HG03159 (cell line): Measurements from ENCODE around the gene DSCAM.
"Not testable (repeated sequence)": the region's sequence is repeated elsewhere in the genome, so short reads cannot be mapped to it uniquely, and the experiment has no call there.

Experiments used
- ATAC-seq: cut with Tn5 transposase; IDR thresholded peaks from one replicate; pipeline ENCODE4 v1.9.1; 2021; ENCODE audit warnings: mild to moderate bottlenecking, moderate library complexity; ENCODE audit not compliant: unreplicated experiment

DSCAM gene

DNA sequence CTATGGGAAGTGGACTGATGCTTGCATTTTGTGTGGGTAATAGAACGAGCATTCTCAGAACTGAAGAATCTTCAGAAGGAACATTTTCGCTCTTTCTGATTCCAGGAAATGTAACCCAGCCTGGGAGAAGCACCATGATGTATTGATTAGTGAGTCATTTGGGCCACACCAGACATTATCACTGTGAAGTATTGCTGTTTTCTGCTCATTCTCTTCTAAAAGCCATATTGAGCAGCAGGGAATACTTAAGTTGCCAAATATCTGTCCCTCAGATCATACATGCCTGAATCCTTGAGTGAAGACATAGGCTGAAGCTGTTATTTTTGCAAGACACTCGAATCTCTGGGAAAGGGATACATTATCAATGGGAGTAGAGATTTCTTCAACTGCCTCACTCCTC, 766.6 kb downstream of the DSCAM start:
- ATAC-seq: no peak

DNA sequence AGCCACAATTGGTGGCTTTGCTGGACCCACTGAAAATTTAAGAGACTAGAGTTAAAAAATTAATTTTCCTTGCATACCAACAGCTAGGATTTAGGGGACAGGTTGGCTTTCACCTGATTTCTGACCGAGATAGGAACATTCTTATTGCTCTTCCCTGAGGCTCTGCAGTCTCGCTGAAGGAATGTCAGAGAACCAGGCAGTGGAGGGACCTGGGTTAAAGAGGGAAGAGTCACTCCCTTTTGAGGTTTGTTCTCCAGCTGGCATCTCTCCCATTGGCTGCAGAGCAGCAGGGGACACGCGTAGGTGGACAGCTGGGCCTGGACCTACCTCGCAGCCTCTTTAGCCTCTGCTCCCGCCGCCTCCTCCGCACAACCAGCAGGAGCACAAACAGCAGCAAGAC, 772.2 kb downstream of the DSCAM start:
- no peak for ATAC-seq

DNA sequence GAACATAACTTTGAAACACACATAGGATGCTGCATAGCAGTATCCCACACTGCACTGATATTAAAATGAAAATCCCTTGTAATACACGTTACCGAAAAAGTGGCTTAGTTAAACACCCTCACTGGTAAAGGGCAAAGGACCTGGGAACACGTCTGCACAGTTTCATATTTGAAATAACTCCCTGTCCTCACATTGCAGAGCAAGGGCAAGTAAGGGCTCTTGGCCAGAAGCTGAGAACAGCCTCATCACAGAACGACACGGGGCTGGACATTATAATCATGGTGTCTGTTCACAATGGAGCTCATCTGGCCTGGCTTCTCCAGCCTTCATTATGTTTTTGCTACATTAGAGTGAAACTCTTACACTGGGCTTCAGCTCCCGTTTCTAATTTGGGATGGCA, 772.8 kb downstream of the DSCAM start:
- no peak for ATAC-seq

DNA sequence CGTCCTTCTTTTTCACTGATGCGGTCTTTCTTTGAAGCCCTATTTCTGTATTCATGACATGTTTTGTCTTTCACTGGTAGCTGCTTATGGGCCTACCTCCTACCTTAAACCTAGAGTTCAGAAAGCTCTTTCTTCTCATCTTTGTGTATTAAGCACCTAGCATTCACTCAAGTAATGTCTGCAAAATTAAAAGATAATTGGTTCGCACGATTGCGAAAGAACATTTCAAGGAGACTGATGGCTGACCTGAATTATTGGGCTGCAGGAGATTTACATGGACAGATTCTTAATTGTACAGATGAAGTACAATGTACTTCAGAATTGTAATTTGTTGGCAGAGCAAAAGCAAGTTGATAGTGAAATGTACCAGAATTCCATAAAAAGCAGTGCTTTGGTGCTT, 773.3 kb downstream of the DSCAM start:
- no peak for ATAC-seq

DNA sequence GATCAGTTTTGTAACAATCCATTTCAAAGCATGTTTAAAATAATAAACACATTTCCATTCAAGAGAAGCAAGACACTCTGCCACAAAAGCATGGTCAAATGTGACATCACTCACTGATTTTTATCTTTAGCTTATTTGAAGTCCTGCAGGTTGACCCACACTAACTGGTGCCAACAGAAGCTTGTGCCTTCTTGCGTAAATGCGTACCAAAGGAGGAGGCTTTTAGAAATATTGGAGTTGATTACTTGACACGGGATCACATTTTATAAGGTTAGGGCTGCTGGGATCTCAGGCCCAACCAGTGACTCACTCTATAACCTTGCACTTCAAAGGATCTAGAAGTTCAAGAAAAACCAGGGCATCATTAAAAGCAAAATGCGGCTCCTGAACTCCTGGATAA, 776.1 kb downstream of the DSCAM start:
- no peak for ATAC-seq

DNA sequence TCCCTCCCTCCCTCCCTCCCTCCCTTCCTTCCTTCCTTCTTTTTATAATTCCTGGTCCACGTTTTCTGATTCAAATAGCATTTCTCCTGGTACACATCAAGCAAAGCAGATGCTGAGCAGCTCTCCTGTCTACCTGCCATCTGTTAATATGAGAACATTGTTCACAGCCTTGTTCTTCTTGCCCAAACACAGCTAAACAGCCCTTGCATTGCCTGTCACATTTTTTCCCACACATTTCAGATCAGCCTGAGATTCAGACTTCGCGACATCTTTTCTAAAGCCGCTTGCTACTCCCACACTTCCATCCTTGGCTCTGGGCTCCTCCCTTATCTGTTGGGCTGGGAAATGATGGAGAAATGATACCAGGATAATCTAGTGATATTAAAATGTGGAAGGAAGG, 779.2 kb downstream of the DSCAM start:
- no peak for ATAC-seq

DNA sequence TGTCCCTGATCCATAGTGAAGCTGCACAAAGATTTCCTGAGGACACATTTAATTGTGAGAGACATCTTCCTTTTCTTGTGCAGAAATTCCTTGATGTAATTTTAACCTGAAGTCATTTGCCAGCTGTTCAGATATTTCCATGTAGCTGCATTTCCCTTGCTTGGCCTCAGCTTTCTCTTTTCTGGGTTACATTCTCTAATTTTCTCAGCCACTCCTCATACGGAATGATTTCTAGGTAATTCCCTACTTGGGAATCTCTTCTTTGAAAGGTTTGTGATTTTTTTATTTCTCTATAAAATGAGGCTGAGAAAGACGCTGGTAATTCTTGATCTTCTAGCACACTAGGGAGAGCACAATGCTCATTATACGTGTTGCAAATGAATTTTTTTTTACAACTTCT, 780.7 kb downstream of the DSCAM start:
- ATAC-seq: no peak

DNA sequence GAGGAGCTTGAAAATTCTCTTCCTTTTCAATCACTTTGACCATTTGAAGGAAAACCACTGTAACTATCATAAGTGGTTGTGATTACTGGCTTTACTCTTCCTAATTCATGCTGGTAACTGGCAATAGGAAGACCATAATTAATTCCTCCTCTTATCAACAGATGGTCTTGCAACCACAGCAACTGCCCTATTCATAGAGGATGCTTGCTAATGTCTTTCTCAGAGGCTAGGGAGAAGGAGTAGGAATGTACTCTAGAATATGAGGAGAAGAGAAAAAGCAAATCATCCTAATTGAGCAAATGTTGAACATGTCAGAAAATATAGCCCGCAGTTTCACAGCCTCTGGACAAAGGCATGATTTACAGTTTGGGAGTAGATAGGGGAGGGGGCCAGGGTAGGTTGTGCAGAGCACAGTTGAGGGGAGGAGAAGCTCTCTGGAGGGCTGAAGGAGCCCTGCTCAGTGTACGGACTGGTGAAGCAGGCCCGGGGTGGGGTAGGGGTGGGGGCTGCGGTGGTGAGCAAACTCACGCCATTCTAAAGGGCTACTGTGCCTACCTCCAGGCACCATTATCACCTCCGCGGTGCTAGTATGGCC, 786.8 kb downstream of the DSCAM start:
- no peak for ATAC-seq

DNA sequence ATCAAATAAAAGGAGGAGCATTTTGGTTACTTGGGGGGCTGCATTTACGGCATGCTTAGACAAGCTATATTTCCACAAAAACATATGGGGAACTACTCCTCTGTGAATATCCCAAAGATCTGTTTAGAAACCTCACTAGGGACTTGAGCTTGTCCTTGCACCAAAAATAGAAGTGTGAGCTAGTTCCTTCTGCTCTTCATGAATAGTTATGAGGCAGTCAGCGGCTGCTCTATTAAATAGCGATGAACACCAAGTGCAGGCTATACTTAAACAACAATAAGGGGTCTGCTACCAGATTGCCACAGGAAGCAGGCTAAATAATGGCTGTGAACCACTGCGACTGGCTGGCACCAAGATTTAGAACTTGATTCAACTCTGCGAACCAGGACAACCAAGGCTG, 789.6 kb downstream of the DSCAM start:
- ATAC-seq: no peak

DNA sequence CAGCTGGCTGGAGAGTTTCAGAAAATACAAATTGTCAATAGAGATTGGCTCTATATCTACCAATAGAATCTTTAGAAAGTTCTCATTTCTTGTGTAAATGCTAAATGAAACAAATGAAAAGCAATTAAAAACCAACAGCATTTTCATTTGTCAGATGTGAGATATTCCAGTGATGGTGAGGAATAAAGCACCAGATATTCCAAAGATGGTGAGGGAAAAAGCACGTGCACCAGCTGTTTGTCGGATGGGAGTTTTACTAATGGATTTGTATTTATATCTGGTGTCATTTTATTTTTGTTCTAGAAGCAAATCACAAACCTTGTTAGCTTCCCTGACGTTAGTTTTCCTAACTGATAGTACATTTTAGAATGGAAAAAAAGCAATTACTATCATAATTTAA, 790.9 kb downstream of the DSCAM start:
- ATAC-seq: no peak

DNA sequence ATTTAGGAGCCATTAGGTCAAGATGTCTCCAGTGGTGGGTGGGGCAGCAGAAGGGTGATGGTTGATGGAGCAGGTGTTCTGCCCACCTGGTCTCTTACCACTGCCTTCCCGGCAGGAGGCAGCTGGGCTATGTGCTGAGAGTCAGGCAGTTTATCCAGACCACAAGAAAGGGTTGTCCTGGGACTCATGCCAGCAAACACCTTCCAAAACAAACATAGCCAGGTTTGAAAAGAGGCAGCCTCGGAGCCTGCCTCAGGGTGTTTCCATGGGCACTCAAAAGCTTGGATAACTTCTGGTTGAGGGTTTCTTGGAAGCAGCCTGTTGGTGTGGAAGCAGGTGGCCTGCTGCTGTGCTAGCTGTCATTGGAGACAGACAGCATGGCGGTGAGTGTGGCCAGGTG, 792.6 kb downstream of the DSCAM start:
- no peak for ATAC-seq

DNA sequence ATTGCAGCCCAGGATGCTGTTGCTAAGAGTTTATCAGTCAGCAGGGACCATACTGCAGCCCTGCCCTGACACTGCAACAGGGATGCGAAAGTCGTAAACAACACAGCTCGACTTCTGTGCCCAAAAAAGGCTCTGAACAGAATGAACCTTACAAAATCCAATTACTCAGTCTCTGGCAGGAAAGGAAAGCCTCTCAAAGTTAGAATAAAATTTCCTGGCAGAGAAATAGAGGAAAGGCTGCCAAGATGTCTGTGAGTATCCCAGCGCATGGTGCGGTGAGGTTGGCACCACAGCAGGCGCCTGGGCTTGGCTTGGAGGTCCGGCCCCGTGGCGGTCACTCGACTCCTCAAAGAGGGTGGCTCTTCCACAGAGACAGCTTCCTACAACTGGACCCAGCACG, 794.0 kb downstream of the DSCAM start:
- no peak for ATAC-seq

DNA sequence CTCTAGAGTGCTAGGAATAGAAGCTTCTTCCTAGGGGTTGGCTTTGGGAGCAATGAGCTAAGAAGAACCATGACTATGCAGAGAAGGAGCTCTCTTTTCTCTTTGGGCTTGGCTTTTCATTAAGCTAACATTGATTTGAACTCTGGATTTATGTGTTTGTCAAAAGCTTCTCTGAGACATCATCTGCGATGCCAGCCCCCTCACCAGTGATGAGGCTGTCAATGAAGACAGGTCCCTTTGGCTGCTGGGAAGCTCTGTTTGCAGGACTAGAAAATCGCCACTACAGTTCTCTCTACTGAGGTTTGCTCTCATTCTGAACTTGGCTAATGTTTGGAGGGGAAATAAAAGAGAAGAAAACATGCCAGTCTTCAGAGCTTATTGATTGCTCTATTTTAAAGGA, 794.7 kb downstream of the DSCAM start:
- ATAC-seq: no peak

DNA sequence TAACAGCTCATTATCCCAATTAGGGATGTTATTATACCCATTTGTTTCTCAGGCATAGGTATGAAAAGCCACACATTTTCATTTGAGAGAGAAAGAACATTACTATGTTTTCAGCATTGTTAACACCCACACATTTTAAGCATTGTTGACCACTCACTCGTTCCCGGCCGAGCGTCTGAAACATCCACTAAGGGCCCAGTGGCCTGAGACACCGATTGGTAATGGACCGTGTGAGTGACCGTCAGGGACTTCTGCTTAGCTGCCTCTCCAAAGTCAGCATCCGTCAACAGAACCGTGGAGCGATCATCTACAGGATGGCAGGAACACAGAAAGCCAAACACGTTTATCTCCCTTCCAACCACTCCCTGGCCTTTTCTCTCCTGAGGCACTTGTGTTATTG, 795.2 kb downstream of the DSCAM start:
- no peak for ATAC-seq

DNA sequence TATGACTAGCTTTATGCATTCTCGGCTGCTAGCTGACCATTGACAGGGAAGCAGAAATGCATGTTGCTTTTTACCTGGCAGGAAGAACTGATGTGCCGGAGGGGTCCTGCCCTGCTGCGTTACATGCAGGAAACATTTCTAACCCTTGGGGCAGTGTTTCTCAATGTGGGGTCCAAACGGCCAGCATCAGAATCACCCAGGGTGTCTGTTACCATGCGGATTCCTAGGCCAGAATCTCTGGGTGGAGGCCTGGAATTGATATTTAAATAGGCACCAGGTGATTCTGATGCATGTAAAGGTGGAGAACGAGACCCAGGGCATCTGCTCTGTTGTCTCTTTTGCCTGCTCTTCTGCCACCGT, 797.0 kb downstream of the DSCAM start:
- no peak for ATAC-seq

DNA sequence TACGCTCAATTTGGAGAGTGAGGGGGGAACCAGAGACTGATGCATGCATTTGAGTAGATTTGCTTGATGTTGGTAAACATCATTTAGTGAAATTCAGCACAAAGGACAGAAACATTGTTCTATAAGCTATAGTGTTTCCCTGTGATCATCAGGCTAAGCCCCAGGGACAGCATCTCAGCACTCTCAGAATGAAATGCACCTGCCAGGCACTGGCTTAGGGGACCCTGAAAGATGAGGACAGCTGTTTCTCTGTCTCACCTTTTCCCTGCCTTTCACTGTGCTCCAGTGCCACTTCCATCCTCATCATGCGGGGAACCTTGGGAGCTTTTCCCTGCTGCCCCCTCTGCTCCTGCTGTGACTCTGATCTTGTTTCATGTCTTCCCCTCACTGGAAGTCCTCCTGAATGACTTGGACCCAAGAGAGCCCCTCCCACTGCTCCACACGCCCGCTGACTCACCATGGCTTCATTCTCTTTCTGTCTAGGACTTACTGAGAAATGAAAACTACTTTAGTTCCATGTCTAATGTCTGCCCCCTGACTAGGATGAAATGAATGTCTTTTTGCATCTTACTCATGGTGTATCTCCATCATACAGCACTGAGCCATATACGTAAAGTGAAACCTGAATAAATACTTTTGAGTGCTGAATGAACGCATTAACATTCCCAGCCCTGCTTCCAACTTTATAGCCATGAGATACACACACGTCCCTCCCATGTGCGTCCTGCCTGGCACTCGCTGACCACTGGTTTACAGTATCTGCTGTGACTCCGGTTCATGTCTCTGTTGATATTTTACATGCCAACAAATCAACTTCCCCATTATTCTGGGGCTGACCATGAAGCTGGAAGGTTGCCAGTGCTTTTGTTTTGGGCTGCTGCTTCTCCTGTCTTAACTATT, 797.7 kb downstream of the DSCAM start:
- ATAC-seq: no peak

DNA sequence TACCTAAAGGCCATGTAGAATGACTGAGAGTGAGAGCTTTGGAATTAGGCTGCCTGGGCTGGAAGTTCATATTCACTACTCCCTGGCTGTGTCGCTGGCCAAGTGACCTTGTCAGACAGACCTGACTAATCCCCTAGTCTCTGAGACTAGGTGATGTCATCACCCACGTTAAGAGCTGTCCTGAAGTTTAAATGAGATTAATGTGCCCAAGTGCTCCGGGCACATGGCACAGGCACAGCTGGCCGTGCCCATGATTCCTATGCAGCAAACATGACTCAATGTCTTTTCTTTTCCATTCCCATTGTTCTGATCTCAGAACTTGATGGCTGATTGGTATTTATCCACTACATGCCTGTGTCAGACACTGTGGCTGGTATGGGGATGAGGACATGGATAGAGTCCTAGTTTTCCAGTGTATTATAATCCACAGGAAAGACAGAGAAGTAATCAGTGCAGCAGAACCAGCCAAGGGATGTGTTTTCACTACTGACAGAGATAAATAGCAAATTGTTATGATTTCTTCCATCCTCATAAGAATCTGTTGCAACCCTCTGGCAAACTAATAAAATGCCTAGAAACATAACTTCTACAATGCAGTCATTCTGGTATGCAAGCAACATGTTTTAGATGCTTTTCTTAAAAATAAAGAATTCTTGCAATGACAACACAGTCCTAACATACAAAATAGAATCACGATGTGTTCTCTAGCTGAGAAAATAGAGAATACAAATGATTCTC, 798.8 kb downstream of the DSCAM start:
- no peak for ATAC-seq

DNA sequence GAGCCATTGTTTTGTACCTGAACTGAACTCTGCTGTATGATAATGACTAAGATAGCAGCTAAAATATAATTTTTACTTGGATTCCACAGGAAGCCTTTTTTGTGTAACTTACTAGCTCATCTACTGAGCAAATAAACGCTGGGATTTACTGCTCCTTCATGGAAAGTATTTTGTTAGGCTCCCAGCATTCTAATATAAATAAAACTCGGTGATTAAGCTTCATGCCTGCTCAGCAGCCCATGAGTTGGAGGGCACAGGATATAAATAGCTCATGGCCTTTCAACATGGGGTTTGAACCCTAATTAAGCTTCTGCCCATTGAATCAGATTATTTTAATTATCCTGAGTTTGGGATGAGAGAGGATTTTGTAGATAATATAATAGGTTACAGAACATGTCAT, 799.7 kb downstream of the DSCAM start:
- no peak for ATAC-seq

DNA sequence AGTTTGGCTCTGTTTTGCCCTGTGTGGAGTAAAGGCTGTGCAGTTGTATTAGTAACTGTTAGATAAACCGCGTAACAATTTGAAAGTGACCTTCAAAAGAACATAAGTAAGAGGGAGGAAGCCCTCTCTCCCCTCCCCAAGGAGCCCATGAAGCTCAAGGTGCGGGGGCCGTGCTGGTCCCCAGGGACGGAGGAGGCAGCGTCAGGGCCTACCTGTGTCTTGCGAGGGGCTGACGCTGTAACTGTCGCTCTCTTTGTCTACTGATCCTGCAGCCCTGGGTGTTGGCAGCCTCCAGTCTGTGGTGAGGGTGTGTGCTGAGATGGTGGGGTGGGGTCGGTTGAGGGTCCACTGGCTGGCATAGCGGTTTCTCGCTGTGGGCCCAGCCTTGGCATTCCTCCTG, 803.1 kb downstream of the DSCAM start:
- no peak for ATAC-seq

DNA sequence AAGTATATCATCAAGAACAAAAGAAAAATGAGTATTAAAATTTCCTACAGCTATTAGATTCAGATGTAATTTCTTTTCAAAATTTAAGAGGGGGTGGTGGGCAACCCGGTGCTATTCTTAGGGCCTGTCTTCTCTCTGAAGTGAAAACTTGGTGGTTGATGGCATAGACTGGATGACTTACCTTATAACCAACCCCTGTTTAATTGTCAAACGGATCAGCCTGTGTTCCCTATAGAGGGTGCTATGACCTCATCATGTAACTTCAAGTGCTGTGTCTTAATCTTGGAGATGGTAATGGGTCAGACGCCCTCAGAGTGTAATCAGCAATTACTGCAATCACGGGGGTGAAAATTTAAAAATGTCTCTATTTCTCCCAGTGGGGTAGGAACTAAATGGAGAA, 803.5 kb downstream of the DSCAM start:
- ATAC-seq: no peak

DNA sequence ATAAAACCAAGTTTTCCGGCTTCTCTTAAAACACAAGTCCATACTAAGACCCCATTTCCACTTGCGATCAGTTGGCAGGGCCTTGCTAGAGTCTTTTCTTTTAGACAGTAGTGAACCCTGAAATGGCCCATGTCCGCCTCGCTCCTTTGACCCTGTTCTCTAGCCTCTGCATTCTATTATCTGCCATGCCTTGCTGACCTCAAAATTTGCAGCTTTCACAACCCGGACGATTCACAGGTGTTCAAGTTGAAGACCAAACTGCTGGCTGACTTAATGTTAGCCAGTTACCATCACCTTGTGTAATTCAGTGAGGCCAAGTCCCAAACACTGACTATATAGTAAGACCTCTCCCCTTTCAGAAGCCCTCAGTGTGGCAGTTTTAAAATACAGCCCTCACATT, 805.5 kb downstream of the DSCAM start:
- ATAC-seq: no peak

DNA sequence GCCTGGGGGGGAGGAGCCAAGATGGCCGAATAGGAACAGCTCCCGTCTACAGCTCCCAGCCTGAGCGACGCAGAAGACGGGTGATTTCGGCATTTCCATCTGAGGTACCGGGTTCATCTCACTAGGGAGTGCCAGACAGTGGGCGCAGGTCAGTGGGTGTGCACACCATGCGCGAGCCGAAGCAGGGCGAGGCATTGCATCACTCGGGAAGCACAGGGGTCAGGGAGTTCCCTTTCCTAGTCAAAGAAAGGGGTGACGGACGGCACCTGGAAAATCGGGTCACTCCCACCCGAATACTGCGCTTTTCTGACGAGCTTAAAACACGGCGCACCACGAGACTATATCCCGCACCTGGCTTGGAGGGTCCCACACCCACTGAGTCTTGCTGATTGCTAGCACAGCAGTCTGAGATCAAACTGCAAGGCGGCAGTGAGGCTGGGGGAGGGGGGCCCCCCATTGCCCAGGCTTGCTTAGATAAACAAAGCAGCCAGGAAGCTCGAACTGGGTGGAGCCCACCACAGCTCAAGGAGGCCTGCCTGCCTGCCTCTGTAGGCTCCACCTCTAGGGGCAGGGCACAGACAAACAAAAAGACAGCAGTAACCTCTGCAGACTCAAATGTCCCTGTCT, 813.7 kb downstream of the DSCAM start:
- ATAC-seq: not testable (repeated sequence)
